Keratinocyte (primary cell): ENCODE data around the gene TMEM132C.
"Not testable (repeated sequence)": the region's sequence is repeated elsewhere in the genome, so short reads cannot be mapped to it uniquely, and the experiment has no call there.

Experiments
- CTCF ChIP-seq, 3 experiments: IDR thresholded peaks in 1 of 3; conservative IDR thresholded peaks in 1 of 3; optimal IDR thresholded peaks in 1 of 3; 2 replicates in 2 of 3; 3 replicates in 1 of 3; pipeline versions ENCODE3 to v1.5.1; 2011; ENCODE audit warnings: low read length in 3 of 3, mild to moderate bottlenecking in 3 of 3, moderate library complexity in 2 of 3, control low read depth in 1 of 3, inconsistent platforms in 1 of 3; ENCODE audit not compliant: insufficient read depth in 2 of 3; ENCODE audit errors: extremely low read depth in 1 of 3
- EZH2 ChIP-seq: IDR thresholded peaks from one replicate; pipeline ENCODE4 v1.6.1; 2012; ENCODE audit warnings: inconsistent platforms, mild to moderate bottlenecking, low read length, moderate library complexity

- not testable (repeated sequence) for TF ChIP-seq CTCF (optimal IDR thresholded peaks at IDR 0.05 in 1 of 3, IDR thresholded peaks at IDR 0.05 in 1 of 3, conservative IDR thresholded peaks at IDR 0.05 in 1 of 3; ENCODE audit: extremely low read depth in 1 of 3, insufficient read depth in 2 of 3, low read length in 3 of 3); EZH2
Observed at GRCh38 chr12:128604219-128604618, 337.2 kb downstream of the TMEM132C start.
